NCI-H1105 (cell line): ENCODE results near the gene LTBR.

Source experiments
- DNase-seq: peaks from one replicate; lab custom pipeline; 2025; lab: John Stamatoyannopoulos, UW

Gene LTBR

GRCh38 chr12:6368906-6369525, 14.9 kb upstream of the LTBR start:
- no peak for DNase-seq

GRCh38 chr12:6369916-6370575, 13.9 kb upstream of the LTBR start:
- no peak for DNase-seq

GRCh38 chr12:6370576-6370935, 13.4 kb upstream of the LTBR start:
- DNase-seq, result no peak

- DNase-seq, result peak; percentile 92
Measured at GRCh38 chr12:6370994-6371754, 12.8 kb upstream of the LTBR start.

- peak; percentile 80 for DNase-seq
Measured at GRCh38 chr12:6372403-6373003, 11.5 kb upstream of the LTBR start.

GRCh38 chr12:6373022-6373787, 10.8 kb upstream of the LTBR start:
- DNase-seq, result peak; percentile 90

- DNase-seq, result no peak
Measured at GRCh38 chr12:6374028-6374785, 9.8 kb upstream of the LTBR start.

- no peak for DNase-seq
Measured at GRCh38 chr12:6374786-6375160, 9.2 kb upstream of the LTBR start.

GRCh38 chr12:6375269-6376078, 8.5 kb upstream of the LTBR start, which contains the start of gene SCNN1A:
TSS of gene SCNN1A (minus strand) at chr12:6375563. CDS start at chr12:6374783, 780 bp downstream.
- DNase-seq, result peak; percentile 88

GRCh38 chr12:6376079-6376869, 7.7 kb upstream of the LTBR start:
- DNase-seq, result no peak

- DNase-seq, result no peak
Measured at GRCh38 chr12:6376870-6377666, 6.9 kb upstream of the LTBR start.

- DNase-seq, result no peak
Measured at GRCh38 chr12:6377667-6377994, 6.3 kb upstream of the LTBR start.

- DNase-seq, result no peak
Measured at GRCh38 chr12:6378709-6379472, 5.1 kb upstream of the LTBR start.

GRCh38 chr12:6380141-6381121, 3.5 kb upstream of the LTBR start:
- DNase-seq, result no peak

- DNase-seq, result no peak
Measured at GRCh38 chr12:6382371-6382770, 1.6 kb upstream of the LTBR start.

GRCh38 chr12:6382982-6383381, 980 bp upstream of the LTBR start:
- DNase-seq, result no peak
